ENCODE measurements around the gene MTA1.

Gene MTA1

DNA sequence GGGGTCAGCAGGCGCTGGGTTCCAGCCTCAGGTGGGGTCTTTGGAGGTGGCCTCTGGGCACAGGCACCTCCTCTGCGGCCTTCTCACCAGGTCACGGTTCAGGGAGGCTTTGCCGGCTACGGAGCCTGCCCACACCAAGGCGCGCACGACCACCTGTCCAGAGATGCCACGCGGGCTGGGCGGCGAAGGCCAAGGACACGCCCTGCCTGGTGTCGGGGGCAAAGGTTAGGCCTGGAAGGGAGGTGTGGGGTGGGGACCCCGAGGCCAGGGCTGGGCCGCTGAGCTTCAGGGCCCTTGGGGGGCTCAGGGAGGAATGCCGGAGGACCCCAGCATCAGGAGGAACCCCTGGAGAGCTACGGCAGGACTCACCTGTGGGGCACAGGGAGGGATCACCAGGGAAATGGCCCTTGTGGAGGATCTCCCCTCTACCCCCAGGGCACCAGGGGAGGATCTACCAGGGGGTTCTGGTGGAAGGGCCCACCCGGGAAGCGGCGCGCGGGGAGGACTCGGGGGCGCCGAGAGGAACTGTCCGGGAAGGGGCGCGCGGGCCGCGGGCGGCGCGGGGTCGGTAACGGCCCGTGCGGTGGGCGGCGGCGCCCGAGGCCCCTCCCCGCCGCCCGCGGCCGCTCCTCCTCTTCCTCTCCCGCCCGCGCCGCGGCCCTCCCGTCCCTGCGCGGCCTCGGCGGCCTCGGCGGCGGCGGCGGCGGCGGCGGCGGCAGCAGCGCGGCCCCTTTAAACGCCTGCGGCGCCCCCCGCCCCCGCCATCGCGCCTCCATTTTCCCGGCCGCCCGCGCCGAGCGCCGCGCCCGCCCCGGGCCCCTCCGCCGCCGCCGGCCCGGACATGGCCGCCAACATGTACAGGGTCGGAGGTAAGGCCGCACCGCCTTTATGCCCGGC lies at the start of gene MTA1:
MTA1 (plus strand) TSS at position 633 of the 897 bp plus-strand sequence; CDS start at position 842, 209 bp downstream.
- DNase-seq = no peak

DNA sequence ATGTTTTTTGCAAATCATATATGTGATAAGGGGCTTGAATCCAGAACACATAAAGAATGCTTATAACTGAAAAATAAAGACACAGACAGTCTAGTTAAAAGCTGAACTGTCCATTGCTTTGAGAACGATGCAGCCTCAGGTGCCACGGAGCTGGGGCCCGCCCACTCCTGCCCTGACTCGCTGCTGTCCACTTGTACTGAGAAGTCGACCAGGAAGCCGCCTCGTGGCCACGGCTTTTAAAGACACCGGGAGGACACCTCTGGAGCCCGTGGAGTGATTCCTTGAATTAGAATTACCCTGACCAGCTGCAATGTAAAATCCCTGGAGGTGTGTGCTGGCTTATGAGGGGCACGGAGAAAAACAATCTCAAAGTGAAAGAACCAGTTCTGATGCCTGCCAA lies 45.2 kb upstream of the MTA1 start:
- DNase-seq = no peak

DNA sequence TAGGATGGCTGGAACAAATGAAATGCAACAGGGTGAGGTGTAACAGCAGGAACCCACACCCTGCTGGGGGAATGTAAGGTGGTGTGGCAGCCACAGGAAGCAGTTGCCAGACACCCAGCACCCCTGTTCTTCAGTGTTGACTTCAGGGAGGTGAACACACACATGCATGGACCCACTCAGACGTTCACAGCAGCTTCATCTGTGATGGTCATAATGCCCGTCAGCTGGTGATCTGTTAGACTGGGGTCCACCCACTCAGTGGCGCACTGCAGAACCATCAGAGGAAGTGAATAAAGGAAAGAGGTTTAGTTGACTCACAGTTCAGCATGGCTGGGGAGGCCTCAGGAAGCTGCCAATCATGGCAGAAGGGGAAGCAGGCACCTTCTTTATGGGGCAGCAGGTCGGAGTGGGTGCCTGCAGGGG lies 44.0 kb upstream of the MTA1 start:
- DNase-seq = no peak

DNA sequence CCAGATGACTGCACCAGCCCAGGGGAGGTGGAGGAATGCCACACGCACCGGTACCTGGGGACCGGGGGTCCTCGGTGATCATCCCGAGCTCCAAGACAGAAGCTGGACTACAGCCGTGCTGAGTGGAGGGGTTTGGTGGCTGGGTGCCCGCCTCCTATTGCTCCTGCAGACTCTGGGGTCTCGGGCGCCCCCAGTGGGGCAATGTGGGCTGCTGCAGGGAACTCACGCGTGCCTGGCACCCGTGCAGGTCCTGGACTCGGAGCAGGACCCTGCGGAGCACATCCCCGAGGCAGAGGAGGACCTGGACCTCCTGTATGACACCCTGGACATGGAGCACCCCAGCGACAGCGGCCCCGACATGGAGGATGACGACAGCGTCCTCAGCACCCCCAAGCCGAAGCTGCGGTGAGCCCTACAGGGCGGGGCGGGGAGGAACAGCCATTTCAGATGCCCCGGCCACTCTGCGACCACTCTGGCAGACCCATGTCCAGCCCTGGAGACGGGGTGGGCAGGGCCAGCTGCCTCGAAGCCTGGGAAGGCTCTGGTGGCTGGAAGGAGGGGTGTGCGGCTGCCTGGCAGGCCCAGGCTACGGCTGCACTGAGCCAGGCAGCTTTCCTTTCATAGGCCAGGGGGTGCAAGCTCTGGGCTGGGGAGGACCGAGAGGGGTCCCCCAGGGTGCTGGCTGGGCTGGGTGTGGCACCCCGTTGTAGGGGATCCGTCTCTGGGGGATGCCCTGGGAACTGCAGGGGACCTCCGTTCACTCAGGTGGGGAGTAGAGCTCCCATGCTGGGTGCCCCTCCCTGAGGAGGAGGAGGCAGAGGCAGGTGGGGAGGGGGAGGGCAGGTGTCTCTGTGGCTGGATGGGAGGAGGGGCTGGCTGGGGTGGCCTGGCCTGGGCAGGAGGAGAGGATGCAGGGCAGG lies 42.8 kb upstream of the MTA1 start:
- no peak for DNase-seq

DNA sequence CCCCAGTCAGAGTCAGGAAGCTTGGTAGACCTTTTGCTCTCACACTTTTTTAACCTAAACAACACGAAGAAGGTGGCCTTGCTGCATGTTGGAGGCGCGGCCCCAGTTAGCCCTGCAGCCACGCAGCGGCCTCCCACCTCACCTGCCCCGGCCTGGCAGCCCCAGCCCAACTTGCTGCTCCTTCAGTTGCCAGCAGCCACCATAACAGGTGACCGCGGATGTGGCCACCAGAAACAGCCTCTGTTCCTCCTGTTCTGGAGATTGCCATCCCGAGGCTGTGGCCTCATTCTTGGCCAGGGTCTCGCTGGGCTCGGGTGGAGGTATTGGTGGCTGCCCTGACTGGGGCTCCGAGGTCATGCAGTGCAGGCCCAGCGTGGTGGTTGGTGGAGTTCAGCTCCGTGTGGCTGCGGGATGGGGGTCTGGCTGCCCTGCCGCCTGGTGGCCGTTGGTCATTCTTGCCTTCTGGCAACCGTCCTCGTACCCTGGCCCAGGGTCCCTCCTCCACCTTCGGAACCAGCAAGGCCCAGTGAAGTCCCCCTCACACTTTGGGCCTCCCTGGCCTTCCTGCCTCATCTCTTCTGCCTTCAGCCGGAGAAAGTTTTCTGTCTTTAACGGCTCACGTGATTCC lies 42.0 kb upstream of the MTA1 start:
- DNase-seq = no peak

DNA sequence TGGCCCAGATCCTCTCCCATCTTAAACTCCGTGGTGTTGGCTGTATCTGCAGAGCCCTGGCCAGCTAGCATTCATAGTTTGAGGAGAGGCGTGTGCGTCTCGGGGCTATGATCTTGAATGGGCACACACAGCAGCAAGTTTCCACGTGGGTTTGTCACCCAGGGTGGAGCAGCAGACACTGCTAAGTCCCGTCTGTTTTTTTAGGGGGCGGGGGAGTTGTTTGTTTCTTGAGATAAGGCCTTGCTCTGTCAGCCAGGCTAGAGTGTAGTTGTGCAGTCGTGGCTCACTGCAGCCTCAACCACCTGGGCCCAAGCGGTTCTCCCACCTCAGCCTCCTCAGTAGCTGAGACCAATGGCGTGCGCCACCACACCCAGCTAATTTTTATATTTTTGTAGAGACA lies 41.4 kb upstream of the MTA1 start:
- no peak for DNase-seq

DNA sequence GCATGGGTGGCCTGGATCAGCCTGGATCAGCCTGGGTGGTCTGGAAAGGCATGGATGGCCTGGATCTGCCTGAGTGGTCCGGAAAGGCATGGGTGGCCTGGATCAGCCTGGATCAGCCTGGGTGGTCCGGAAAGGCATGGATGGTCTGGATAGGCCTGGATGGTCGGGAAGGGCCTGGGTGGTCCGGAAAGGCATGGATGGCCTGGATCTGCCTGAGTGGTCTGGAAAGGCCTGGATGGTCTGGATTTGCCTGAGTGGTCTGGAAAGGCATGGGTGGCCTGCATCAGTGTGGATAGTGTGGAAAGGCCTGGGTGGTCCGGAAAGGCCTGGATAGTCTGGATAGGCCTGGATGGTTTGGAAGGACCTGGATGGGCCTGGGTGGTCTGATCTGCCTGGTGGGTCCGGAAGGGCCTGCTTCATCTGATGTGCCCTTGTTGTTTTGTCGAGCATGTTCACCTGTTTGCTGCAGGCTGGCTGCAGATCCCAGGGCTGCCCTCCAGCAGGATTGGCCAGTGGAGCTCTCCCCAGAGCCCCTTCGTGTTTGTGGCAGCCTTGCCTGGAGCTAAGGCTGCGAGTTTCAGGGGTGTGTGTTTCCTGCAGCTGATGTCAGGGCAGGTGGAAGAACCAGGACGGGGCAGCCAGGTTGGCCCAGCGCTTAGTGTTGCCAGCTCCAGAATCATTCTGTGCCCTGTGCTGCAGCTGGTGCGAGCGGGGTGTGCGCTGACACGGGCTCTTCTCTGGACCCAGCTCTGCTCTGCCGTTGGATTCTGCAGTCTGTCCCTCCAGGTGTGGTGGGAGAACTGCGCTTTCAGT lies 40.5 kb upstream of the MTA1 start:
- no peak for DNase-seq

DNA sequence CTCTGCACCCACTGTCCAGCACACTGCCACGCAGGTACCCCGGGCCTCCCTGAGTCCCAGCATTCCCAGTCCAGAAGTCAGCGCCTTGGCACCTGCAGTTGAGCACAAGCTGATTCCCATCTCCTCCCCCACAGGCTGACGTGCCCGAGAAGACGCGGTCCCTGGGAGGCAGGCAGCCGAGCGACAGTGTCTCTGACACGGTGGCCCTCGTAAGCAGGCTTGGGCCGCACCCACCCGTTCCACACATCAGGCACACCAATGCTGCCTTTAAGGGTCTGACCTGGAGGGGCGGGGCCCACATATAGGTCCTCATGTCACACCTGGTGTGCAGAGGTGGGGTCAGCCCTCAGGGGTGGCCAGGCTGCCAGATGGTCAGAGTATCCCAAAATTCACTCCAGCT lies 39.7 kb upstream of the MTA1 start:
- no peak for DNase-seq

DNA sequence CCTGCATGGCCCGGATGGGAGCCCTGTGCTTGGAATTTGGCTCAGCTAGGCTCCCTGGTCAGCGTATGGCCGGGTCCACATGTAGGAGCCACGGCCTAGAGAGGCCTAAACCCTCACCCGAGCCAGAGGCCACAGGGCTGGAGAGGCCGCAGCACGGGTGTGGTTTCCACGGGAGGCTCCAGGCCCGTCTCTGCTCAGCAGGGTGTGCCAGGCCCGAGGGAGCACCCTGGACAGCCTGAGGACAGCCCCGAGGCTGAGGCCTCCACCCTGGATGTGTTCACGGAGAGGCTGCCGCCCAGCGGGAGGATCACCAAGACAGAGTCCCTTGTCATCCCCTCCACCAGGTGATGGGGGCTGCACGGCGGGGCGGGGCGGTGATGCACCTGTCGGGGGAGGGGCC lies 38.9 kb upstream of the MTA1 start:
- DNase-seq = no peak

DNA sequence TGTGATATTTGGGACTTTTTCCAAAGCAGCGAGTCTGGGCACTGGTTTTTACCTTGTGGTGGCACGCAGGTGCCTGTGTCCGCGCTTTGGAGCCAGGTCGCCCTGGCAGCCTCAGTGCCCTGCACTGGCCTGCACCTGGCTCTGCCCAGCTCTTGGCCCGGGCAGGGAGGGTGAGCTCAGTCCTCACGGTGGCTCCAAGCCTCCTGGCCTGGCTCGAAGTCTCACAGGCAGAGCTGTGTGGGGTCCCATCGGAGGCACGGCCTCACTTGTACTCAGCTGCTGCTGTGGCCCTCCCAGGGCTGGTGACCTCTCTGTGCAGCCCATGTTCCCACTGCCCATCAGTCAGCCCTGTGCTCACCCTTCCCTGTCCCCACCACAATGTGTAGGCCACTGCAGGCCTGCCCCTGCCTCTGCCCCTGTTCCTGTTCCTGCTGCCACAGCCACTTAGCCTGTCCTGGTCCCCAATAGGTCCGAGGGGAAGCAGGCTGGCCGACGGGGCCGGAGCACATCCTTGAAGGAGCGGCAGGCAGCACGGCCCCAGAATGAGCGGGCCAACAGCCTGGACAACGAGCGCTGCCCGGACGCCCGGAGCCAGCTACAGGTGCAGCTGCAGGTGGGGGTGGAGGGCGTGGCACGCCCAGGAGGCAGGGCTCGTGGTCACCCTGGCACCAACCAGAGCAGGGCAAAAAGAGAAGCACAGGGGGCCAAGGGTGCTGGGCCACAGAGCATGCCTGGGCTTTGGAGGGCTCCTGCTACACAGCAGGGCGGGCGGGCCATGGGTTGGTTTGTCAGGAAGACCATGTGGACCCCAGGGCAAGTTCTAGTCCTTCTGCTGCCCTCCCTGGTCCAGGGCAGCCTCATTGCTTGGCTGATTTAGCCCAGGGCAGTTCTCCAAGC lies 37.9 kb upstream of the MTA1 start:
- no peak for DNase-seq

DNA sequence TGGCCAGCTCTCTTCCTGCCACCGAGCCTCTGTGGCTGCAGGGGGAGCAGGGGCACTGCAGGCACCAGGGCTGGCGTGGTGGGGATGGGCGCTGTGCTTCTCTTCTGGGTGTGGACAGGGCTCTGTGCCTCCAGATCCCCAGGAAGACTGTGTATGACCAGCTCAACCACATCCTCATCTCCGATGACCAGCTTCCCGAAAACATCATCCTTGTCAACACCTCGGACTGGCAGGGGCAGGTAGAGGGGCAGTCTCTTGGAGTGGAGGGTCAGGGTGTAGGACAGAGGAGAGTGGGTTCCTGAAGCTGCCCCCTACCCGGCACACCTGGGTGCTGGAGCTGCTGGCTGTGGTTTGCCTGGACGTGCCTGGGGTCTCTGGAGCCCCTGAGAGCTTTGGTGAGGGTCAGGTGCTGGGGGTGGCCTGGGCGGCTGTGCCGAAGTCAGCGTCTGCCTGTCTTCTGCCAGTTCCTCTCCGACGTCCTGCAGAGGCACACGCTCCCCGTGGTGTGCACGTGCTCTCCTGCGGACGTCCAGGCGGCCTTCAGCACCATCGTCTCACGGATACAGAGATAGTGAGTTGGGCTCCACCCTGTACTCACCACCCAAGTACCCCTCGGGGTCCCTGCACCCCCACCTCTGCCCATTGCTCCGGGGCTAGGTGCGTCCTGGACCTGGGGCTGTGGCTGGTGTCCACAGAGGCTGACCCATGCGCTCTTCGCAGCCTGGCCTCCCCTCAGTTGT lies 37.1 kb upstream of the MTA1 start:
- DNase-seq = no peak

DNA sequence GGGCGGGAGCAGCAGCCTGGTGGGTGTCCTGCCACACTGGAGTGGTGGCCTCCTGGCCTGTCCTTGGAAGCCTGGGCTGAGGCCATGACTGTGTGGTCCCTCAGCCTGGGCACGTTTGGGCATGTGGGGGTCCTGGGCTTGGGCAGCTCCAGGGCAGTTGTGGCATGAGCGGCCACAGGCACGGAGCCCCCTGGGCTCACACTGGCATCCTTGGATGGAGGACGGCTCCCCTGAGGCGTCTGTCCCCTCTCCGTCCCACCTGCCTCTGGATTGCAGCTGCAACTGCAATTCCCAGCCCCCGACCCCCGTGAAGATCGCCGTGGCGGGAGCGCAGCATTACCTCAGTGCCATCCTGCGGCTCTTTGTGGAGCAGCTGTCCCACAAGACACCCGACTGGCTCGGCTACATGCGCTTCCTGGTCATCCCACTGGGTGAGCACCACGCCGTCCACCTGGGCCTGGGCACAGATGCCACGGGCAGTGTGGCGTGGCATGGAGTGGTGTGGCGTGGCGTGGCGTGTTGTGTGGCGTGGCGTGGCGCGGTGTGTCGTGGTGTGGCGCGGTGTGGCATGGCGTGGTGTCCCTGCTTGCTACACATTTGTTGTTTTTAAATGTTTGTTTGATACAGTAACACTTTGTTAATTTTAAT lies 36.4 kb upstream of the MTA1 start:
- no peak for DNase-seq

DNA sequence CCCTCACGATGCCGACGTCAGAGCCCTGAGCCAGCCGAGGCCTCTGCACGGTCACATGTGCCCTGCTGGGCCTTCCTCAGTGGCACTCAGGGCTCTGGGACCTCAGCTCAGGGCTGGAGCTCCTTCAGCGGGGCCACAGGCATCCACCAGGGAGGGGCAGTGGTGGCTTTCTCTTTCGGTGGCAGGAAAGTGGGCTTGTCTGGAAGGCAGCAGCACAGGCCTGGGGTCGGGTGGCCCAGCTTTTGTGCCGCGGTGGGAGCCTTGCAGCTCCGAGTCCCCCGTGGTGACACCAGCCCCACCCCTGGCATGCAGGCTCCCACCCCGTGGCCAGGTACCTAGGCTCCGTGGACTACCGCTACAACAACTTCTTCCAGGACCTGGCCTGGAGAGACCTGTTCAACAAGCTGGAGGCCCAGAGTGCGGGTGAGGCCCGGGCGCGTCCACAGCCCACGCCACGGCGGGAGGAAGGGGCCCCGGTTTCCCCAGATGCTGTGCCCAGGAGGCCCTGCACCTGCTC lies 35.5 kb upstream of the MTA1 start:
- peak; percentile 49 for DNase-seq

DNA sequence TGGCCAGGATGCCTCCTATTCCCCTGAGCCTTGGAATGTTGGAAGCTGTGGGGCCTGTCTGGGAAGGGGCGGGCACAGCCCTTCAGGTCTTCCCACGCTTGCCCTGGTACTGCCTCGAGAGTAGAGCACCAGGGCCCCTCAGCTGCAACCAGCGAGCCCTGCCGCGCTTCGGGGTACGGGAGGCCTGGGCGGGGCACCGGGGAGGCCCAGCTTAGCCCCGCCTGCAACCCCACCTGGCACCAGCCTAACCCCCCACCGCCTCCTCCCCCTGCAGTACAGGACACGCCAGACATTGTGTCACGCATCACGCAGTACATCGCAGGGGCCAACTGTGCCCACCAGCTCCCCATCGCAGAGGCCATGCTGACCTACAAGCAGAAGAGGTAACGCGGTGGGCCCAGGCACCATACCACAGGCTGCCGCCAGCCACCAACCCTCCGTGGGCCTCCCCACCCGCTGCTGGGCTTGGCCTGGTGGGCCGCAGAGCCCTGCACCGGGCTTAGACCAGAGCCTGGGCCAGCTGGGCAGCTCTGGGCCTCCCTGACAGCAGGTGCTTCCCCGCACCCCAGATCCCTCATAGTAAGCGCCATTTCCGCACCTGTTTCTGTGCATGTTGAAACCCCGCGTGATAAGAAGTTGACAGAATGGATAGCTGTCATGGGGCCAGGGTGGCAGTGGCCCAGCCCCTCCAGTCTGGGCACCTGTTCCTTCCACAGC lies 34.9 kb upstream of the MTA1 start:
- DNase-seq = no peak

DNA sequence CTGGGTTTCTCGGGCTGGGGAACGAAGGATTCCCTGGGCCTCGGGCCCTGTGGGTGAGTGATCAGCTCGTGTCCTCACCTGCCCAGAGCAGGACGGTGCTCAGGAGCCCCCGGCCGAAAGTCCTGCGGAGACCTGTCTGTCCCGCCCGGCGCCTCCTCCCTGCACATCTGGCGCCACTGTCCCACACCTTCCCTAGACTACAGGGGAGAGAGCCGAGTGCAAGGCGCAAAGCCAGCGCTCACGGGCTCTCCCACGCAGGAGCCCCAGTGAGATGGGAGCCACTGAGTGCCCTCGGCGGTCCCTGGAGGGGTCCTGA lies 34.3 kb upstream of the MTA1 start:
- no peak for DNase-seq

DNA sequence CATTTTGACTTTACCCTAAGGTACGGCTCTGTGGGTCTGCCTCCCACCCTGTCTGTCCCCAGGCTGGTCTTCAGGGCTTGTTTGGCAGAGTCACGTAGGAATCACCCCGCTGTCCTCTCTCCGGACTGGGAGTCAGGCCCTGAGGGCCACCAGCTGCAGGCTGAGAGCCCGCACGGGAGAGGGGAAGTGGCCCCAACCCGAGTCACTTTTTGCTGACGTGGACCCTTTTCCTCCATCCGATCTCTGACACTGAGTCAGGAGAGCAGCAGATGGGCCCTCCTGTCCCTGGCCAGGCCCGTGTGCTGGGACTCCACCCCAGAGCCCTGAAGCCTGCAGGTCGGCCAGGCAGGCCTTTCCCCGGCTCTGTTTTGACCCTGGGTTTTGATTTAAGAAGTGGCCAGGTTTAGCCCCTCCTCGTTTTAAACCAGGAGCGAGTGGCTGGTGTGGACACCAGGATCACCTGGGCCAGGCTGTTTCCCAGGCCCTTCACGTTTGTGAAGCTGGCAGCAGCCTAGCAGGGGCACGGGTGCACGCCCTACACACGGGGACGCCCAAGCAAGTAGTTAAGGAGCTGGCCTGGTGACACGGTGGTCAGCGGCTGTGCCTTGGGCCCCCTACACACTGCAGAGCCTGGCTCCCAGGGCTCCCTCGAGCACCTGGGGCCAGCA lies 33.8 kb upstream of the MTA1 start:
- peak; percentile 49 for DNase-seq

DNA sequence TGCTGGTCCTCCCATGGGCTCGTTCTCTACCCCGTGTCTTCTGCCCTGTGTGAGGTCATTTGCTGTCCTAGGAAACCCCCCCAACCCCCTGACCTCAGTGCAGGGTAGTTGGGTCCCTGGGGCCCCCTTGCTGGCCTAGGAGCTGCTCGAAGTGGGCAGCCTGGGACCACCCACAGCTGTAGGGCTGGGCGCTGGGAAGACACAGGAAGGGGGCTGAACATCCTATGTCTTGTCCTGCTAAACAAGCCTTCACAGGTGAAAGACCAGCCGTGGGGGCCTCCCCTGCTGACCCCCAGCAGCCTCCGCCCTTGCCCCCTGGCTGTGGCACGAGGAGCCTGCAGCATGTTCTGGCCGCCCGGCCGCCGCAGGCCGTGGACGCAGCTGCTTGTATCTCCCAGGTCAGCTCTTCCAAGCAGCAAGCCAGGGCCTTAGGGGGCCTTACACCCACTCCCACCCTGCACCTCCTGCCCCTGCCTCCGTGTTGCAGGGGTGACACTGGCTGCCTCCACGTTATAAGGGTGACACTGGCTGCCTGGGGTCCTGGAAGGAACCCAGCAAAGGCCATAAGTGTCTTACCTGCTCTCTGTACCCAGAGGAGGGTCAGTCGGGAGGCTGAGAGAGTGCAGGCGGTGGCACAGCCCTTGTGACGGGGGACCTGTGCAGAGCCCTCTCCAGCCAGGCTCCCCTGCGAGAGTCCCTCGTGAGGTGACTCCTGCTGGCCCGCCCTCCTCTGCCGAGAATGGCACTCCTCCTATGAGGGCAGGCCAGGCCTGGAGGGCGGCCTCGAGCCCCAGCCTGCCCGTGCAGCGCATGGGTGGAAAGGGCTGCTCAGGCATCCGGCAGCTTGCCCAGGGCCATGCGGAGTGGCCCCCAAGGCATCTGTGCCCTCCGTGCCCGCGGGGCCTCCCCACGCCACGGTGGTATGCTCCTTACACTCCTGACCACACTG lies 32.8 kb upstream of the MTA1 start:
- no peak for DNase-seq

DNA sequence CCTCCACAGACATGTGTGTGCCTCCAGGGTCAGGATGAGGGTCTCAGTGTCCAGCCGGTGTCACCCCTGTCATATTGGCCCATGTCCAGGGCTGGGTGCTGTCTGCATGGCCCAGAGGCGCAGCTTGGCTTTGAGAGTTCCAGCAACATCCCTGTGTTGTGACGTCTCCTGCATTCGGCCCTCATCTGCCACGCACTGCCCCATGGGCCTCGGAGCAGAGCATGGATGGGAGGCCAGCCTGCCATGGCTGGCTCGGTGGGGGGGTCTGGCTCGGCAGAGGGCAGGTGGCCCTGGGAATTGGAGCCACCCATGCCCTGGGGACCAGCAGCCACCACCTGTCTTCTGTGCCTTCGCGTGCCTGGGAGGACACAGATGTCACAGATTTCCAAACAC lies 32.1 kb upstream of the MTA1 start:
- DNase-seq = no peak
